ENCODE measurements around the gene TRIM65.
A peak's percentile ranks its signal among the peaks of the same experiment; 100 is the strongest.

TRIM65 gene

GRCh38 chr17:75900691-75901533, 4.2 kb upstream of the TRIM65 start:
- Histone ChIP-seq H3K27ac (replicated peaks; ENCODE audit: low read length) (no peak overlapping the region), H3K4me1 (ENCODE audit: control insufficient read depth in 2 of 2, insufficient read depth in 1 of 2, low read depth in 1 of 2, low read length in 2 of 2) (no peaks in the 10 kb centered on the region), H3K36me3 (replicated peaks in 1 of 2; ENCODE audit: control insufficient read depth in 2 of 2, insufficient read depth in 2 of 2, low read length in 2 of 2) (peaks cover 33 to 63% of the 10 kb centered on the region in 2 donors), H3K27me3 (ENCODE audit: control insufficient read depth in 3 of 3, insufficient read depth in 3 of 3, low read depth in 1 of 3, low read length in 3 of 3) (no peaks in the 10 kb centered on the region), H3K4ac (ENCODE audit: low read length) (no peak overlapping the region), H2BK12ac (ENCODE audit: low read length) (peak overlapping the region; percentile 41), H2BK120ac (ENCODE audit: low read depth, low read length) (no peak overlapping the region), H2AFZ (ENCODE audit: low read length) (no peak overlapping the region), H3K9me3 (replicated peaks in 1 of 2; ENCODE audit: control insufficient read depth in 2 of 2, insufficient read depth in 1 of 2, low read depth in 1 of 2, low read length in 2 of 2) (no peaks in the 10 kb centered on the region), H3K4me3 (ENCODE audit: low read length in 2 of 2) (no peak overlapping the region), H3K14ac (ENCODE audit: low read length) (no peak overlapping the region), H2AK5ac (ENCODE audit: low read depth, low read length) (no peak overlapping the region), H2BK15ac (ENCODE audit: low read length) (no peak overlapping the region), H4K8ac (ENCODE audit: low read depth, low read length) (no peak overlapping the region), H3K79me1 (ENCODE audit: low read depth, low read length) (peaks cover 8% of the 10 kb centered on the region), H3K18ac (ENCODE audit: low read length) (no peak overlapping the region), H4K91ac (ENCODE audit: low read depth, low read length, poor library complexity) (no peak overlapping the region), H3K9ac (ENCODE audit: low read depth, low read length, poor library complexity) (no peak overlapping the region), H3K23ac (ENCODE audit: low read depth, low read length, poor library complexity) (no peak overlapping the region), H3K4me2 (ENCODE audit: insufficient read depth, low read length, poor library complexity, severe bottlenecking) (no peak overlapping the region), H2BK5ac (ENCODE audit: low read length) (no peak overlapping the region)
- WGBS, 2 donors (ENCODE audit: extremely low coverage in 2 of 2, insufficient read length in 2 of 2, insufficient replicate concordance in 1 of 2) = no CpG with 5 or more reads among the region's 13 CpGs
- DNase-seq (ENCODE audit: low spot score) = no peak

GRCh38 chr17:75899767-75900468, 3.2 kb upstream of the TRIM65 start:
- WGBS, 2 donors (ENCODE audit: extremely low coverage in 2 of 2, insufficient read length in 2 of 2, insufficient replicate concordance in 1 of 2) = no CpG with 5 or more reads among the region's 23 CpGs
- Histone ChIP-seq H4K91ac (ENCODE audit: low read depth, low read length, poor library complexity) (no peak overlapping the region), H3K4me3 (ENCODE audit: low read length in 2 of 2) (peak overlapping the region in 1 of 2 donors; percentile 30), H3K9me3 (replicated peaks in 1 of 2; ENCODE audit: control insufficient read depth in 2 of 2, insufficient read depth in 1 of 2, low read depth in 1 of 2, low read length in 2 of 2) (no peaks in the 10 kb centered on the region), H2AFZ (ENCODE audit: low read length) (no peak overlapping the region), H3K4me1 (ENCODE audit: control insufficient read depth in 2 of 2, insufficient read depth in 1 of 2, low read depth in 1 of 2, low read length in 2 of 2) (peaks cover 0 to 9% of the 10 kb centered on the region in 2 donors), H3K27me3 (ENCODE audit: control insufficient read depth in 3 of 3, insufficient read depth in 3 of 3, low read depth in 1 of 3, low read length in 3 of 3) (no peaks in the 10 kb centered on the region), H2AK5ac (ENCODE audit: low read depth, low read length) (no peak overlapping the region), H3K23ac (ENCODE audit: low read depth, low read length, poor library complexity) (peak overlapping the region; percentile 27), H3K9ac (ENCODE audit: low read depth, low read length, poor library complexity) (no peak overlapping the region), H3K18ac (ENCODE audit: low read length) (no peak overlapping the region), H3K4me2 (ENCODE audit: insufficient read depth, low read length, poor library complexity, severe bottlenecking) (no peak overlapping the region), H3K4ac (ENCODE audit: low read length) (no peak overlapping the region), H4K8ac (ENCODE audit: low read depth, low read length) (no peak overlapping the region), H2BK5ac (ENCODE audit: low read length) (no peak overlapping the region), H3K14ac (ENCODE audit: low read length) (no peak overlapping the region), H3K79me1 (ENCODE audit: low read depth, low read length) (peaks cover 10% of the 10 kb centered on the region), H2BK120ac (ENCODE audit: low read depth, low read length) (no peak overlapping the region), H3K27ac (replicated peaks; ENCODE audit: low read length) (no peak overlapping the region), H3K36me3 (replicated peaks in 1 of 2; ENCODE audit: control insufficient read depth in 2 of 2, insufficient read depth in 2 of 2, low read length in 2 of 2) (peaks cover 33 to 63% of the 10 kb centered on the region in 2 donors), H2BK15ac (ENCODE audit: low read length) (no peak overlapping the region), H2BK12ac (ENCODE audit: low read length) (no peak overlapping the region)
- DNase-seq (ENCODE audit: low spot score) = no peak

GRCh38 chr17:75899353-75899752, 2.6 kb upstream of the TRIM65 start:
- no peak overlapping the region for H4K8ac ChIP-seq (ENCODE audit: low read depth, low read length)
- H3K4ac ChIP-seq (ENCODE audit: low read length) = no peak overlapping the region
- no peak overlapping the region for H2BK15ac ChIP-seq (ENCODE audit: low read length)
- no peak overlapping the region for H2BK12ac ChIP-seq (ENCODE audit: low read length)
- WGBS, 2 donors (ENCODE audit: extremely low coverage in 2 of 2, insufficient read length in 2 of 2, insufficient replicate concordance in 1 of 2) = no CpG with 5 or more reads among the region's 13 CpGs
- H3K4me1 ChIP-seq (ENCODE audit: control insufficient read depth in 2 of 2, insufficient read depth in 1 of 2, low read depth in 1 of 2, low read length in 2 of 2) = peaks cover 0 to 10% of the 10 kb centered on the region in 2 donors
- H3K14ac ChIP-seq (ENCODE audit: low read length) = no peak overlapping the region
- H2AK5ac ChIP-seq (ENCODE audit: low read depth, low read length) = no peak overlapping the region
- no peaks in the 10 kb centered on the region for H3K9me3 ChIP-seq (replicated peaks in 1 of 2; ENCODE audit: control insufficient read depth in 2 of 2, insufficient read depth in 1 of 2, low read depth in 1 of 2, low read length in 2 of 2)
- no peak overlapping the region for H3K4me2 ChIP-seq (ENCODE audit: insufficient read depth, low read length, poor library complexity, severe bottlenecking)
- H3K27ac ChIP-seq (replicated peaks; ENCODE audit: low read length) = no peak overlapping the region
- no peak overlapping the region for H2BK120ac ChIP-seq (ENCODE audit: low read depth, low read length)
- H4K91ac ChIP-seq (ENCODE audit: low read depth, low read length, poor library complexity) = no peak overlapping the region
- no peaks in the 10 kb centered on the region for H3K27me3 ChIP-seq (ENCODE audit: control insufficient read depth in 3 of 3, insufficient read depth in 3 of 3, low read depth in 1 of 3, low read length in 3 of 3)
- H3K36me3 ChIP-seq (replicated peaks in 1 of 2; ENCODE audit: control insufficient read depth in 2 of 2, insufficient read depth in 2 of 2, low read length in 2 of 2) = peaks cover 33 to 63% of the 10 kb centered on the region in 2 donors
- DNase-seq (ENCODE audit: low spot score) = no peak
- H2AFZ ChIP-seq (ENCODE audit: low read length) = no peak overlapping the region
- H2BK5ac ChIP-seq (ENCODE audit: low read length) = no peak overlapping the region
- H3K23ac ChIP-seq (ENCODE audit: low read depth, low read length, poor library complexity) = peak overlapping the region; percentile 27
- H3K4me3 ChIP-seq (ENCODE audit: low read length in 2 of 2) = peak overlapping the region in 1 of 2 donors; percentile 30
- peaks cover 11% of the 10 kb centered on the region for H3K79me1 ChIP-seq (ENCODE audit: low read depth, low read length)
- H3K9ac ChIP-seq (ENCODE audit: low read depth, low read length, poor library complexity) = peak overlapping the region; percentile 30
- no peak overlapping the region for H3K18ac ChIP-seq (ENCODE audit: low read length)

GRCh38 chr17:75898791-75899190, 2.0 kb upstream of the TRIM65 start:
- Histone ChIP-seq H3K27me3 (ENCODE audit: control insufficient read depth in 3 of 3, insufficient read depth in 3 of 3, low read depth in 1 of 3, low read length in 3 of 3) (no peaks in the 10 kb centered on the region), H2AK5ac (ENCODE audit: low read depth, low read length) (no peak overlapping the region)
- no CpG with 5 or more reads among the region's 16 CpGs for WGBS, 2 donors (ENCODE audit: extremely low coverage in 2 of 2, insufficient read length in 2 of 2, insufficient replicate concordance in 1 of 2)

More at GRCh38 chr17:75898791-75899190, 2.0 kb upstream of the TRIM65 start:
- Histone ChIP-seq H3K79me1 (ENCODE audit: low read depth, low read length) (peaks cover 11% of the 10 kb centered on the region), H2BK15ac (ENCODE audit: low read length) (no peak overlapping the region), H3K9me3 (replicated peaks in 1 of 2; ENCODE audit: control insufficient read depth in 2 of 2, insufficient read depth in 1 of 2, low read depth in 1 of 2, low read length in 2 of 2) (no peaks in the 10 kb centered on the region), H3K4ac (ENCODE audit: low read length) (no peak overlapping the region), H2AFZ (ENCODE audit: low read length) (no peak overlapping the region), H4K8ac (ENCODE audit: low read depth, low read length) (no peak overlapping the region), H3K23ac (ENCODE audit: low read depth, low read length, poor library complexity) (no peak overlapping the region), H2BK12ac (ENCODE audit: low read length) (no peak overlapping the region), H2BK120ac (ENCODE audit: low read depth, low read length) (no peak overlapping the region), H3K36me3 (replicated peaks in 1 of 2; ENCODE audit: control insufficient read depth in 2 of 2, insufficient read depth in 2 of 2, low read length in 2 of 2) (peaks cover 35 to 63% of the 10 kb centered on the region in 2 donors), H3K4me3 (ENCODE audit: low read length in 2 of 2) (no peak overlapping the region), H3K18ac (ENCODE audit: low read length) (no peak overlapping the region), H3K14ac (ENCODE audit: low read length) (no peak overlapping the region), H4K91ac (ENCODE audit: low read depth, low read length, poor library complexity) (no peak overlapping the region), H3K4me2 (ENCODE audit: insufficient read depth, low read length, poor library complexity, severe bottlenecking) (no peak overlapping the region), H3K27ac (replicated peaks; ENCODE audit: low read length) (no peak overlapping the region), H3K9ac (ENCODE audit: low read depth, low read length, poor library complexity) (no peak overlapping the region), H2BK5ac (ENCODE audit: low read length) (no peak overlapping the region), H3K4me1 (ENCODE audit: control insufficient read depth in 2 of 2, insufficient read depth in 1 of 2, low read depth in 1 of 2, low read length in 2 of 2) (peaks cover 0 to 13% of the 10 kb centered on the region in 2 donors)
- no peak for DNase-seq (ENCODE audit: low spot score)

All from neuronal stem cell (in vitro differentiated cells).